Body of pancreas (tissue), 4 donors: ENCODE measurements around the gene KRT79.

Experiments
- CTCF ChIP-seq, 7 experiments: fragments of 450-650 bp in 4 of 7; fragments of 200-600 bp in 3 of 7; sonication (generic) in 3 of 7; IDR thresholded peaks; one replicate each; pipeline ENCODE4 v1.5.1; 2016 to 2019; ENCODE audit warnings: antibody characterized with exemption in 7 of 7
- POLR2A ChIP-seq, 3 donors: fragments of 450-650 bp; IDR thresholded peaks; one replicate each; pipeline ENCODE4 v1.6.1; 2016; ENCODE audit warnings: antibody characterized with exemption in 3 of 3, mild to moderate bottlenecking in 2 of 3

DNA sequence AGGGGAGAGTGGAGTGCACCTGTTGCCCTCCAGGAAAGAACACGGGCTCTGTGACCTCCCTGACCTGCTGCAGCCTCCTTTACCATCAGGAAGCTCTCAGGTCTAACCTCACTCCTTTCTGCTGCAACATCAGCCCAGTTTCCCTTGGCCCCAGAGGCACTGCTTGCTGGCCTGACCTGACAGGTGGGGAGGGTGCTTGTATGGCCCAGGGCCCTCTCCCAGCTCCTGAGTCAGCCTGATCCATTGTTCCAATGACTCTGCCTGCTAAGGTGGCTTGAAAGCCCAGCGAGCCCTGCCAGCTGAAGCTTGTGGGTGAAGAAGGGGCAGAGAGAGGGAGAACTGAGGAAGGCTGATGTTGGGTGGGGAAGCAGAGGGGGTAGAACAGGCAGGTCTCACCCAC is 27.9 kb upstream of the KRT79 start:
- TF ChIP-seq CTCF (IDR thresholded peaks at IDR 0.05) (no peak), POLR2A (IDR thresholded peaks at IDR 0.05) (no peak)
